ENCODE data around the gene SRRM2.

The SRRM2 gene

GRCh38 chr16:2740476-2740875 is 12.0 kb upstream of the SRRM2 start:
- no peak for DNase-seq

GRCh38 chr16:2741168-2741567 is 11.3 kb upstream of the SRRM2 start:
- DNase-seq, result no peak

- DNase-seq, result no peak
These were observed 10.0 kb upstream of the SRRM2 start for GRCh38 chr16:2742323-2743006.

- no peak for DNase-seq
These were observed 9.2 kb upstream of the SRRM2 start for GRCh38 chr16:2743007-2743810.

GRCh38 chr16:2744711-2745110 is 7.7 kb upstream of the SRRM2 start:
- no peak for DNase-seq

GRCh38 chr16:2745116-2745890 is 7.1 kb upstream of the SRRM2 start:
- no peak for DNase-seq

GRCh38 chr16:2745961-2746360 is 6.5 kb upstream of the SRRM2 start:
- no peak for DNase-seq

GRCh38 chr16:2748757-2749455 is 3.5 kb upstream of the SRRM2 start:
- no peak for DNase-seq

- no peak for DNase-seq
These were observed 3.0 kb upstream of the SRRM2 start for GRCh38 chr16:2749476-2749875.

GRCh38 chr16:2749936-2750335 is 2.5 kb upstream of the SRRM2 start:
- DNase-seq, result no peak

- DNase-seq, result no peak
These were observed 832 bp upstream of the SRRM2 start for GRCh38 chr16:2751577-2752034.

- DNase-seq, result no peak
These were observed 653 bp downstream of the SRRM2 start for GRCh38 chr16:2752850-2753732.

- DNase-seq, result no peak
These were observed 1.2 kb downstream of the SRRM2 start for GRCh38 chr16:2753733-2754020.

- no peak for DNase-seq
These were observed 2.7 kb downstream of the SRRM2 start for GRCh38 chr16:2755158-2755557.

- no peak for DNase-seq
These were observed 4.0 kb downstream of the SRRM2 start for GRCh38 chr16:2756288-2757015.

GRCh38 chr16:2757344-2757743 is 4.9 kb downstream of the SRRM2 start:
- DNase-seq, result no peak

- no peak for DNase-seq
These were observed 9.0 kb downstream of the SRRM2 start for GRCh38 chr16:2761472-2761871.

- no peak for DNase-seq
These were observed 9.6 kb downstream of the SRRM2 start for GRCh38 chr16:2761886-2762583.

- DNase-seq, result no peak
These were observed 10.3 kb downstream of the SRRM2 start for GRCh38 chr16:2762711-2763110.

- no peak for DNase-seq
These were observed 10.7 kb downstream of the SRRM2 start for GRCh38 chr16:2763173-2763572.

- no peak for DNase-seq
These were observed 12.3 kb downstream of the SRRM2 start for GRCh38 chr16:2764718-2765117.

Measured in activated CD8-positive, alpha-beta memory T cell treated with anti-CD3 and anti-CD28 coated beads, Interleukin-2, amount 50 U/mL, for 4 hours (primary cell).